ENCODE results near the gene ZEB2.

GRCh38 chr2:144382849-144383248 lies 137.1 kb downstream of the ZEB2 start:
- no peak for TF ChIP-seq EP300 (IDR thresholded peaks at IDR 0.05; ENCODE audit: low read depth)
- no peak for TF ChIP-seq CTCF (IDR thresholded peaks at IDR 0.05)
- no peak for TF ChIP-seq POLR2A (IDR thresholded peaks at IDR 0.05)

Measured in transverse colon (tissue), 3 donors.